Endodermal cell (in vitro differentiated cells): Measurements from ENCODE around the gene CYP2B6. TPM values are rescaled to one million over a fixed set of nuclear protein-coding genes. Genes with fewer than 3 reads are reported as not detected.

ENCODE experiments used
- DNase-seq: peaks from one replicate; pipeline ENCODE4 v3.0.0-alpha.2; 2017
- H3K27ac ChIP-seq: 2 replicates; pipeline ENCODE4 v1.5.1; 2013; ENCODE audit warnings: mild to moderate bottlenecking, low read depth, low read length, moderate library complexity
- H3K27me3 ChIP-seq: 2 replicates; pipeline ENCODE4 v1.6.1; 2013; ENCODE audit warnings: mild to moderate bottlenecking, low read length, moderate library complexity; ENCODE audit not compliant: insufficient read depth, control insufficient read depth, poor library complexity, severe bottlenecking
- H3K36me3 ChIP-seq: 2 replicates; pipeline ENCODE4 v1.7.0; 2013; ENCODE audit warnings: mild to moderate bottlenecking, low read length, moderate library complexity; ENCODE audit not compliant: control insufficient read depth, insufficient read depth
- H3K4me1 ChIP-seq: one replicate; pipeline ENCODE4 v1.7.0; 2013; ENCODE audit warnings: low read length; ENCODE audit not compliant: control insufficient read depth, insufficient read depth
- H3K4me3 ChIP-seq: 2 replicates; pipeline ENCODE4 v1.5.1; 2013; ENCODE audit warnings: mild to moderate bottlenecking, low read length, moderate library complexity
- H3K9ac ChIP-seq: 2 replicates; pipeline ENCODE4 v1.6.1; 2013; ENCODE audit warnings: mild to moderate bottlenecking, low read length, moderate library complexity; ENCODE audit not compliant: poor library complexity, severe bottlenecking; ENCODE audit errors: extremely low read depth
- H3K9me3 ChIP-seq: 2 replicates; pipeline ENCODE4 v1.6.1; 2013; ENCODE audit warnings: mild to moderate bottlenecking, low read length, moderate library complexity; ENCODE audit not compliant: control insufficient read depth
- H3K27ac Mint-ChIP-seq: 2 replicates; pipeline ENCODE4 v1.8.0; 2020; ENCODE audit warnings: mixed read lengths
- H3K27me3 Mint-ChIP-seq: 2 replicates; pipeline ENCODE4 v1.8.0; 2021; ENCODE audit warnings: mild to moderate bottlenecking, mixed read lengths; ENCODE audit not compliant: insufficient read depth
- H3K36me3 Mint-ChIP-seq: 2 replicates; pipeline ENCODE4 v1.8.0; 2020; ENCODE audit warnings: low read depth, mixed read lengths
- H3K4me1 Mint-ChIP-seq: 2 replicates; pipeline ENCODE4 v1.8.0; 2020; ENCODE audit warnings: mixed read lengths
- H3K4me3 Mint-ChIP-seq: 2 replicates; pipeline ENCODE4 v1.8.0; 2020; ENCODE audit warnings: mild to moderate bottlenecking, moderate library complexity, mixed read lengths
- H3K9me3 Mint-ChIP-seq: 2 replicates; pipeline ENCODE4 v1.8.0; 2020; ENCODE audit warnings: mild to moderate bottlenecking, mixed read lengths
- WGBS, 2 experiments: methylation state at CpG; one replicate each; pipeline versions ENCODE4 v1.1.5 to v1.1.7; 2013; ENCODE audit warnings: missing lambda C conversion rate in 2 of 2, mixed read lengths in 1 of 2; ENCODE audit not compliant: insufficient coverage in 1 of 2, insufficient read length in 1 of 2; 5-methylcytosine and 5-hydroxymethylcytosine counted together
- long read RNA-seq, 4 experiments: library from polyadenylated mRNA in 2 of 4; library from RNA in 1 of 4; library from capped mRNA in 1 of 4; stranded (forward) in 3 of 4; unstranded in 1 of 4; transcript quantifications; one replicate each; pipeline ENCODE4 v2.0.0, GENCODE V29; 2020 to 2021; ENCODE audit warnings: inconsistent platforms in 1 of 4
- polyA plus RNA-seq, 2 experiments: library from polyadenylated mRNA; stranded (reverse); fragments of 50-300 nt; gene quantifications; one replicate each; pipeline ENCODE4 v1.2.3, GENCODE V29; 2013
- total RNA-seq, 2 donors: library from RNA; stranded (reverse); fragmentation: NEBNext Ultra II Directional in 1 of 2; extraction: Animal tissue kit (Norgen Biotek cat#: 25700) in 1 of 2; gene quantifications; 2 replicates in 1 of 2; 3 replicates in 1 of 2; pipeline ENCODE4 v1.2.1, GENCODE V29; 2021
- TF ChIP-seq, protein P1 (sequence below): fragments of 200-600 bp; sonication (generic); conservative IDR thresholded peaks from 2 replicates; pipeline ENCODE4 v1.5.0; 2021; ENCODE audit warnings: antibody characterized with exemption, mild to moderate bottlenecking

The CYP2B6 gene
- under 1 TPM in 1 of 2 donors, not detected in 1; 0.75 TPM for total RNA-seq
- polyA plus RNA-seq (2013, experiment 1 of 2): not detected
- polyA plus RNA-seq (2013, experiment 2 of 2): not detected
- long read RNA-seq, experiment 1: 0 reads
- long read RNA-seq, experiment 2: 0 reads
- long read RNA-seq, experiment 3: 0 reads
- long read RNA-seq, experiment 4: 0 reads

DNA sequence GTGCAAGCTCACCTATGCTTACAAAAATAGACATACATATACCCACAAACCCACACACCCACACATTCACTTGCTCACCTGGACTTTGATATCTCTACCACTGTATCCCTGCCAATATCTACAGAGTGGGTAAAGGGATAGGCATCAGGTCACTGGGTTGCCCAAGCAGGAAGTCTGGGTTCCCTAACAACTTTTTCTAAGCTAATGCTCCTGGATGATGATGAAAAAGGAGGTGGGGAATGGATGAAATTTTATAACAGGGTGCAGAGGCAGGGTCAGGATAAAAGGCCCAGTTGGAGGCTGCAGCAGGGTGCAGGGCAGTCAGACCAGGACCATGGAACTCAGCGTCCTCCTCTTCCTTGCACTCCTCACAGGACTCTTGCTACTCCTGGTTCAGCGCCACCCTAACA, at the start of gene CYP2B6:
Gene CYP2B6, plus strand, starts transcription at position 311 of the 410 bp plus-strand sequence. Its CDS starts 24 bp downstream, at position 335.
- WGBS, 2 experiments: 60 to 86% methylated on average over 1 to 2 of the region's 2 CpGs
- Mint-ChIP-seq H3K4me1 (peaks cover 14% of the 10 kb centered on the region), H3K27ac (no peak within 1 kb of the TSS), H3K36me3 (no peaks in the 10 kb centered on the region), H3K9me3 (no peaks in the 10 kb centered on the region), H3K4me3 (no peak within 1 kb of the TSS), H3K27me3 (peaks cover 2% of the 10 kb centered on the region)
- H3K27ac ChIP-seq: no peak within 1 kb of the TSS
- no peaks in the 10 kb centered on the region for H3K36me3 ChIP-seq
- no peak within 1 kb of the TSS for H3K9ac ChIP-seq
- H3K4me1 ChIP-seq: no peaks in the 10 kb centered on the region
- no peak within 1 kb of the TSS for H3K4me3 ChIP-seq
- TF ChIP-seq, protein P1, sequence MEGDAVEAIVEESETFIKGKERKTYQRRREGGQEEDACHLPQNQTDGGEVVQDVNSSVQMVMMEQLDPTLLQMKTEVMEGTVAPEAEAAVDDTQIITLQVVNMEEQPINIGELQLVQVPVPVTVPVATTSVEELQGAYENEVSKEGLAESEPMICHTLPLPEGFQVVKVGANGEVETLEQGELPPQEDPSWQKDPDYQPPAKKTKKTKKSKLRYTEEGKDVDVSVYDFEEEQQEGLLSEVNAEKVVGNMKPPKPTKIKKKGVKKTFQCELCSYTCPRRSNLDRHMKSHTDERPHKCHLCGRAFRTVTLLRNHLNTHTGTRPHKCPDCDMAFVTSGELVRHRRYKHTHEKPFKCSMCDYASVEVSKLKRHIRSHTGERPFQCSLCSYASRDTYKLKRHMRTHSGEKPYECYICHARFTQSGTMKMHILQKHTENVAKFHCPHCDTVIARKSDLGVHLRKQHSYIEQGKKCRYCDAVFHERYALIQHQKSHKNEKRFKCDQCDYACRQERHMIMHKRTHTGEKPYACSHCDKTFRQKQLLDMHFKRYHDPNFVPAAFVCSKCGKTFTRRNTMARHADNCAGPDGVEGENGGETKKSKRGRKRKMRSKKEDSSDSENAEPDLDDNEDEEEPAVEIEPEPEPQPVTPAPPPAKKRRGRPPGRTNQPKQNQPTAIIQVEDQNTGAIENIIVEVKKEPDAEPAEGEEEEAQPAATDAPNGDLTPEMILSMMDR: no peak
- no peaks in the 10 kb centered on the region for H3K9me3 ChIP-seq
- H3K27me3 ChIP-seq: no peaks in the 10 kb centered on the region
- DNase-seq: no peak

DNA sequence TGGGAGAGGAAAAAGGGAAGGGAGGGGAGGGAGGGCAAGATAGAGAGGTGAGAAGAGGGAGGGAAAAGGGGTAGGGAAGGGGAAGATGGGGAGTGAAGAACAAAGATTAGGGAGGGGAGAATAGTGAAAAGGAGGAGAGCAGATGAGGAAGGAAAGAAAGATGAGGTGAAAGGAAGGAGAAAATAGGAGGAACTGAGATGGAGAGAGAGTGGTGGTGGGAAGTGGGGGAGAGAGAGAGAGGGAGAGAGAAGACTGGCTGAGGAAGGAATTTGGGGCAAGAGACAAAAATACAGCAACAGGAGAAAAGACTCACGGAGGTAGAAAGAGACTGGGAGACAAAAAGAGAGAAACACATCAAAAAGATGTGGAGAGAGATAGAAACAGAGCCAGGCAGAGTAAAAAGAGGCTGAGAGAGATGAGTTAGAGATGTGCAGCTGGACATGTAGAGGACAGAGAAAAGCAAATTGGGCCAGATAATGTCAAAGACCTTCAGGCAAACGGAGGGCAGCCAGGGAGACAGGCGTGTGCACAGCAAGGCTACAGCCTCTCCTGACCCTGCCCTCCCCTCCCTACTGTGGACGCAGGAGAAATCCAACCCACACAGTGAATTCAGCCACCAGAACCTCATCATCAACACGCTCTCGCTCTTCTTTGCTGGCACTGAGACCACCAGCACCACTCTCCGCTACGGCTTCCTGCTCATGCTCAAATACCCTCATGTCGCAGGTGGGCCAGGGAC, 49.4 kb upstream of the CYP2B6 start:
- Histone ChIP-seq H3K4me3 (no peak overlapping the region), H3K9me3 (peaks cover 7% of the 10 kb centered on the region), H3K9ac (no peak overlapping the region), H3K27me3 (no peaks in the 10 kb centered on the region), H3K36me3 (no peaks in the 10 kb centered on the region), H3K4me1 (no peaks in the 10 kb centered on the region), H3K27ac (no peak overlapping the region)
- WGBS, 2 experiments: 87 to 94% methylated on average over 3 to 9 of the region's 9 CpGs
- Mint-ChIP-seq H3K36me3 (no peaks in the 10 kb centered on the region), H3K9me3 (peaks cover 9% of the 10 kb centered on the region), H3K4me1 (no peaks in the 10 kb centered on the region), H3K27ac (no peak overlapping the region), H3K27me3 (peaks cover 46% of the 10 kb centered on the region), H3K4me3 (no peak overlapping the region)
- TF ChIP-seq, protein P1: no peak
- DNase-seq: no peak

DNA sequence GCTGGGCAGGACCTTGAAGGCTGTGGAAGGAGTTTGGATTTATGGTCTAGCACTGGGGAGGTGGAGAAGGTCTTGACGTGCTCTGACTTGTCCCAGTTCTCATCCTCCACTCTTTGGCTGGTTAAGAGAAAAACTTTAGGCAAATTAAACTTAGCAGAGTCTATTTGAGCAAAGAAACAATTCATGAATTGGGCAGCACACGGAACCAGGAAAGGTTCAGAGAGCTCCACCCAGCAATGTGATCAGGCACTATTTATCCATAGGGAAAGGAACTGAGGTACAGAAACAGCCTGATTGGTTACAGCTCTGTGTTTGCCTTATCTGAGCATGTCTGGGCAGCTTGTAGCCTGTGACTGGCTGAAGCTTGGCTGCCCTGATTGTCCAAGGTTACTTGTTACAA, 45.4 kb upstream of the CYP2B6 start:
- Mint-ChIP-seq H3K9me3 (peaks cover 18% of the 10 kb centered on the region), H3K36me3 (no peaks in the 10 kb centered on the region), H3K4me3 (no peak overlapping the region), H3K4me1 (no peaks in the 10 kb centered on the region), H3K27ac (no peak overlapping the region), H3K27me3 (peaks cover 46% of the 10 kb centered on the region)
- H3K36me3 ChIP-seq: no peaks in the 10 kb centered on the region
- H3K27me3 ChIP-seq: no peaks in the 10 kb centered on the region
- 91 to 100% methylated on average over 2 of the region's 2 CpGs for WGBS, 2 experiments
- peaks cover 7% of the 10 kb centered on the region for H3K9me3 ChIP-seq
- DNase-seq: no peak
- H3K4me1 ChIP-seq: no peaks in the 10 kb centered on the region
- TF ChIP-seq, protein P1: no peak
- H3K27ac ChIP-seq: no peak overlapping the region
- H3K9ac ChIP-seq: no peak overlapping the region
- H3K4me3 ChIP-seq: no peak overlapping the region
